HG03521 (cell line): Measurements from ENCODE around the gene SMOC2.
"Not testable (repeated sequence)": the region's sequence is repeated elsewhere in the genome, so short reads cannot be mapped to it uniquely, and the experiment has no call there.

Source experiments
- ATAC-seq: cut with Tn5 transposase; IDR thresholded peaks from one replicate; pipeline ENCODE4 v1.9.1; 2021; ENCODE audit warnings: mild to moderate bottlenecking, moderate library complexity; ENCODE audit not compliant: unreplicated experiment

The SMOC2 gene

DNA sequence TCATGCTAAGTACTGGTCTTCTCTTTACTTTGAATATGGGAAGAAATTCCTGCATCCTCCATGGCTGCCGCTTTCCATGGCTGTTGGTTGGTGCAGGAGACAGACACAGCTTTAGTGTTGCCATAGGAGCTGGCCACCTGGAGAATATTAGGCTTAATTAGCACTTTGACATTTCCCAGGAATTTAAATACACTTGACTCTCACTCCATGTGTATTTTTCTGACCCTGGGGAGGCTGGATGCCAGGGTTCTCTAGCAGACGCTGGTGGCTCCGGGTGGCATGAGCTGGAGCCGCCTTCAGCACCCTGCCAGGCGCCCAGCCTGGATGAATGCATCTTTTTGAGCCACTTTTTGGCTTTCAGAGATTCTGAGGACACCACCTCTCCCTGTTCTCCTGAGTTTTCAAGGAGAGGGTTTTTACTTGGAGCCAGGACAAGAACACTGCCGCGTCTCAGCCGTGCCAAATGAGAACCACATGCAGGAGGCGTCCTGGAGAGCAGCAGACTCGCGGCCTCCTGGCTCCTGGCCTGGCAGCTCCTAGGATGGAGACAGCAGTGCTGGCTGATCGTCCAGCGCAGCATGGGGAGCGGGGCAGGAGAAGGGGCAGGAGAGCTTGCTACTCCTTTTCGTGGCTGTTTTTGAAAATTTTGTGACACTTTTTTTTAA is 258.8 kb downstream of the SMOC2 start:
- ATAC-seq = no peak

DNA sequence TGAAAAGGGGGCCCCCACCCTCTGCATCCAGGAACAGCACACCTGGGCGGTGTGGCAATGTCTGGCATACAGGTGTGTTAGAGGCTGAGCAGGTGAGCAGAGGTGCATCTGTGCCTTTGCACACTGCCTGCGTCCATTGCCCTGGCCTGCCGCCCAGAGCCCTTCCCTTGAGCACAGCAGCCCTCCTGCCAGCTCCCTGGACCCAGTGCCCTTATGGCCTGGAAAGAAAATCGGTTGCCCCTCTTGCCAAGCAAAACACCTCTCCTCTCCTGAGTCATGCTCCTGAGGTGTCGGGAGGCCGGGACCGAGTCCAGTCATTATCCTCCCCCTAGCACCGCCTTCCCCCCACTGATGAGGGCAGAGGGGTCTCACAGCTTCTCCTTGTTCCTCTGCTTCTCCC is 259.9 kb downstream of the SMOC2 start:
- ATAC-seq = no peak

DNA sequence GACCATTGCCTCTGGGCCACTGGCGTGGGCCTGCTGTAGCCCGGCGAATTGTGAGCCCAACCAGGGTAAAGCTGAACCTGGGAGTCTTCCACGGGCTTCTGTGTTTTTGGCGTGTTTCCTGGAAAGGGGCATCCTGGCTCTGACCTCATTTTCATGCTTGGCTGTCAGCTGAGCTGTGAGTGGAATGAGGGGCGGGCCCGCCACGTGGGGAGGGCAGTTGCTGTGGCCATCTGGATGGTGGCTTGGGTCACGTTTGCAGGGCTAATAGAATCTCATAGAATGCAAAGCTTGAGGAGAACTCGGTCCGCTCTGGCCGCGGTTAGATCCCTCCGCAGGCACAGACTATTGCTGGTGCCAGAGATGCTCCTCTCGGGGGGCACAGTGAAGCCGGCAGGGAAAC is 263.0 kb downstream of the SMOC2 start:
- ATAC-seq = no peak

DNA sequence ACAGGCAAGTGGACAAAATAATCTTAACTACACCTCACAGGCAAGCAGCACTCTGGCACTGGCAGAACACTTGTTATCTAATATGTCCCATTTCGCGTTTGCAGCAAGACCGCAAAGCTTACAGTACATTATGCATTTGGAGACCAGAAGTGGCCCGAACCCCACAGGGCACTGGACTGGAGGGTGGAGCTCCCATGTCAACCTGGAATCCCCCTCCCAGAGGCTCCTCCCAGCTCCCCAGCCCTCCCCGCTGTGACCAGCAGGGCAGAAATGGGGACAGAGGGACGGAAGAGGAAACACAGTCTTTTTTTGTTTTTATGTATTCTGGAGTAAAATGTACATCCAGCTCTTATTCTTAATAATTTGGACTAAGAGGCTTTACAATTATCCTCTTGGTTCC is 263.7 kb downstream of the SMOC2 start:
- no peak for ATAC-seq

DNA sequence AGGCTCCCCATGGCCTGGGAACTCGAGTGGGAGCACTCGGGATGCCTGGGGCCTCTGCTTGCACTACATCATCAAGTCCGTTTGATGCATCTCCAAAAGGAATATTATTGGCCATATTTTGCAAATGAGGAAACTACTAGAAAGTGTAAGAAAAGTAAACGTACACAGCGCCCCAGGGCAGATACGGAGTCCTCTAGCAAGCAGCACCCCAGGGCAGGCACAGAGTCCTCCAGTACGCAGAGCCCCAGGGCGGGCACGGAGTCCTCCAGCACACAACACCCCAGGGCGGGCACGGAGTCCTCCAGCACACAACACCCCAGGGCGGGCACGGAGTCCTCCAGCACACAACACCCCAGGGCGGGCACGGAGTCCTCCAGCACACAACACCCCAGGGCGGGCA is 264.3 kb downstream of the SMOC2 start:
- not testable (repeated sequence) for ATAC-seq

DNA sequence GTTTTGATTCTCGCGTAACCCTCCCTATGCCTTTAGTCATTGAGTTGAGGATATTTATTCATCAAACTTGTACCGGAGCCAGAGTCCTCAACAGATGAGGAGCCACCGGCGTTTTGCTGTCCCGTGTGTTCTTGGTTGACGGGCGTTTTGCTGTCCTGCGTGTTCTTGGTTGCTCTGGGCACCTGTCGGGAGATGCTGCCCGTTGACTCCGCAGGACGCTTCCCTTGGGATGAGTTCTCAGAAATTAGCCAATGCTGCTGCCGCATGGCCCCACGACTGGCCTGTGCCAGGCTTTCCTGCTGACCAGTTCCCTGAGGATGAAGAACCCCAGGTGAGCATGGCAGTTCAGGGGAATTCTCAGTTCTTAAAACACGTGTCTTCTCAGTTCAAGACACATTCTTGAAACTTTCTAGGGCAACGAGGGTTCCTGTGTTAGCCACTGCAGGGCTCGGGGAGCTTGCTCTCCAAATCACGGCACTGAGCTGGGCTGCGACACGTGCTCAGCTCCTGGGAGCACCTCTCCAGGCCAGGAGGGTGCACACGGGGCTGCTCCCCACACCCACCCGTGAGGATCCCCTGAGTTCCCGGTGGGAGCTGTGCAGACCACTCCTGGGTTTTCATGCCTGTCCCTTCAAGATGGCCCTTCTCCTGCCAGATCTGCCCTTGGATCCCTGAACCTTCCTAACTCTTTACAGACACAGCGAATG is 265.6 kb downstream of the SMOC2 start:
- ATAC-seq = no peak

DNA sequence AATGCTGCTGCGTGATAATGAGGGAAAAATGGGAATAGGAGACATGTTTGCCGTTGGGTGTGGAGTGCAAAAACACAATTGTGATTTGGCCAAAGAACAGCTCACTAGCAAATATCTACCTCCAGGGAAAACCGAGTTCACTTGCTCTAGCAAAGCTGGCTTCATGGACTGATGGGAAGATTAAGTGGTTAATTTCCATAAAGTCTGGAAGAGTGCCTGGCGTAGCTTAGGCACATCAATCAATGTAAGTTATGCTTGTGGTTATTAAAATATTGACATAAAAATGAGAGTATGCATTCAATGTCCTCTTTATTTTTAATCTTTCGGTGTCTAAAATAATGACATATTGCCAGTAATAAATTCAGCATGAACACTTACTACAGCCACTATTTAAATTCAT is 267.5 kb downstream of the SMOC2 start:
- ATAC-seq = no peak

DNA sequence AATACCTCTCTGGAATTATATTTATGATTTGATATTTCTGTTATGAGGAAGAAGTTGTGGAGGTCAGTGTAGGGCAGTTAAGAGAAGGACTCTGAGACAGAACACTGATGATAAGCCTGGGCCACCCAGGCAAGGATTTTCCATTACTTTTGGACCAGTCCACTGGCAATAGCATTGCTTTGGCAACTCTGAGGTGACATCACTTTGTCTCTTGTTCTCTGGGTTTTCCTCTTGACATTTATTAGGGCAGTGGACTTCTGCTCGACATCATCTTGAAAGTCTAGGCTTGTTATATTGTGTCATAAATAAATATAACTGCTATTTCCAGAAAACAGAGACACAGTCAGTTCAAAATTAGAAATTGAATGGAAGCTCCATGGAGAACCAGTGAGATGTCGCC is 268.0 kb downstream of the SMOC2 start:
- no peak for ATAC-seq

DNA sequence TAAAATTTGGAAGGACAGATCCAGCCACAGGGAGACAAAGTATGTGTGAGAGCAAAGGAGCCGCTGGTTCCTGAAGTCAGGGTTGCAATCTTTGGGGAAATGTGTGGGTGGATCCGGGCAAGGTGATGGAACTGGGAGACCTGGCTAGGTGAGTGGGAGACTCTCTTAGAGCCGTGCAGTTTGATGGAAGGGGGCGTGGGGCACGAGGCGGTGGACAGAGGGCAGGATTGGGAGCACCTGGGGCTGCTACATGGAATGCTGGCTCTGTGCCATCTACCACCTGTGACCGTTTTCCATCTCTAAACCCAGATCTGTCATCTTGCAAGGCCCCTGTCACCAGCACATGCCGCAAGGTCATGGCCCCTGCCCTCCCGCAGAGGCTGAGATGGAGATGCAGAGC is 268.4 kb downstream of the SMOC2 start:
- no peak for ATAC-seq

DNA sequence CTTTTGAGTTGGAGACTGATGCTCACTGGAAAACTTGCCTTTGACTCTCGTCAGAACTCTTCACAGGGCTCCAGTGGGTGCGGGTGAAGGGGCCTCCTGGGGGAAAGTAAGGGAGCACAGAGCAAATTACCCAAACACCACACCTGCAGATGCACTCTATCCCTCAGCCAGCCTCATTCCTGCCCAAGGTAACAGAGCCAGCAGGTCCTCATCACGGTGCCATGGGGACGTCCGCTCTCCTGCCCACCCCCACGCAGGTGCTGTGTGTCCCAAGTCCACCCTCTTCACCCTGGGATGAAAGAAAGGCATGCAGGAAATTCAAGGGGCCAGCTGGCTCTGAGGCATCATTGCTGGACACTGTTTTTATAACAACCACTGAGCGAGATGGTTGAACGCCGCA is 269.0 kb downstream of the SMOC2 start:
- ATAC-seq = no peak

DNA sequence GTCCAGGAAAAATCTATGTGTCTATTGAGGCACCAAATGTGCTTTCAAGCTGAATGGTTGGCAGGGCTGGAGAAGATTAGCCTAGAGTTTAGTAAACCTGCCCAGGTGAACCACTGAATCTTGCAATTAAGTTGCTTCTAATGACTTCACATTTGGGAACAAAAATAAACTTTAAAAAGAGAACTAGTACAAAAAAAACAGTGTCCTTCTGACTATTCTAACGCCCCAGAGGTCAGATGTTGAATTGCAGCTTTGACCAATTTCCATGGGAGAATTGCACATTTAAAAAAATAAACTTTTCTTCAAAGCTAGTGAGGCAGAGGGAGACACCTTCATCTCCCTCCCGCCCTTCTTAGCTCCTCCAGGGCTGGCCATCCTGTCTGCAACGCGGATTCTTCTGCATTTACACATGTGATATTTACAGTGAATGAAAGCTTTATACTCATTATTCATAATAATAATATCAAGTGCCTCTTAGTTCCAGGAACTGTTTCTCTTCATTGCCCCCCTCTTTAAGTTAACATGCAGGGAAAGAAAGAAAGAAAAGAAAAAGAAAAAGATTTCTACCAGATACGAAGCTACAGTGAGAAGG is 270.2 kb downstream of the SMOC2 start:
- no peak for ATAC-seq

DNA sequence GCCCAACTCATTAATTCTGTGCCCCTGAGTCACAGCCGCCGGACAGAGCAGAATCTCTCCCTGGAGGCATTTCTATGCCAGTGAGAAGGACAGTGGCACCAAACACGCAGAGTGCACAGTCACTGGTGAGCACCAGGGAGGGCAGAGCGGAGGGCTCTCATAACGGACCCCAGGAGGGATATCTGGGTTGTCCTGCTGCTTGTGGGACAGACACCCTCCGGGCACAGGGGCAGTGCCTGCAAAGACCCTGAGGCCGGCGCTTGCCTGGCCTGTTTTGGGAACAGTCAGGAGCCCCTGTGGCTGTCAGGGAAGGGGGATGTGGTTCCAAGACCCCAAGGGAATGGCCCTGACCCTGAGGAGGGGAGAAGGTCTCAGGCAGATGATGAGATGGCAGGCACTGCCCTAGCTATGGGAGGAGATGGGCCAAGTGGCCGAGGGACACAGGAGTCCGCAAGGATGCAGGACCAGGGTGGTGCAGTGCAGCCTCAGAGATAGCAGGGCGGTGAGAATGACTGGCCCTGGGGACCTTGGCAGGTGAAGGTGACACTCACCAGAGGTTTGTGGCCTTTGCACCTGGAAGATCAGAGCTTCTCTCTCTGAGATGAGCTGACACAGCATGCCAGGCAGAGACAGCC is 270.8 kb downstream of the SMOC2 start:
- ATAC-seq = no peak

DNA sequence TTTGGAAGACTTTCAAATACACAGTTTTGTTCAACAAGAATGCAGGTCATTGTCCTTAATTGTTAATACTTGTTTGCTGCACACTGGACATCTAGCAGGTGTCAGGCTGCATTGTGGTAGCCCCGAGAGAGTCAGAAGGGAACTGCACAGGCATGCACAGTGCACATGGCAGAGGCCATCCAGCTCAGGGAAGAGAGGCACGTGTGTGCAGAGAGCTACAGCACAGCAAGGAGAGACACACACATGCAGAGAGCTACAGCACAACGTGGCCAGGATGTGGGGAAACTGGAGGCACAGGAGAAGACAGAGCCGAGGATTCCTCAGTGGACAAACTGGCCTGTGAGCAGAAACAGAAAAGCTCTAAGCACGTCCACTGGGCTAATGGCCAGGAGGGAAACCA is 272.0 kb downstream of the SMOC2 start:
- no peak for ATAC-seq

DNA sequence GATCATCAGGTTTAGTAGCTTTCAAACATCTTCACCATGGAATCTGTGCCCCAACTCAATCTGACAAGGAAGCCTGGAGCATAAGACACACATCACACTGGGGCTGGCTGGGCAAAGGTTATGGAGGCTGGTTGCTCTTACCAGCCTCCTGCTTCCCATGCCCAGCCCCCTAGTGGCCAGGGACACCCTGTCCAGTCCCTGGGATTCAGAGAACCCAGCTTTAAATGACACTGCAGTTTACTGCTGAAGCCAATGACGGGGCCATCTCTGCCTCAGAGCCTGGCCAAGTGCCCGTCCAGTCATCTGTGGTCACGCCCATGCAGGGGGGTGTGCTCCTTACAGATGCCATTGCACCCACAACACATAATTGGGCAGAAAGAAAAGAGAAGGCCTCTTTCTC is 272.9 kb downstream of the SMOC2 start:
- no peak for ATAC-seq

DNA sequence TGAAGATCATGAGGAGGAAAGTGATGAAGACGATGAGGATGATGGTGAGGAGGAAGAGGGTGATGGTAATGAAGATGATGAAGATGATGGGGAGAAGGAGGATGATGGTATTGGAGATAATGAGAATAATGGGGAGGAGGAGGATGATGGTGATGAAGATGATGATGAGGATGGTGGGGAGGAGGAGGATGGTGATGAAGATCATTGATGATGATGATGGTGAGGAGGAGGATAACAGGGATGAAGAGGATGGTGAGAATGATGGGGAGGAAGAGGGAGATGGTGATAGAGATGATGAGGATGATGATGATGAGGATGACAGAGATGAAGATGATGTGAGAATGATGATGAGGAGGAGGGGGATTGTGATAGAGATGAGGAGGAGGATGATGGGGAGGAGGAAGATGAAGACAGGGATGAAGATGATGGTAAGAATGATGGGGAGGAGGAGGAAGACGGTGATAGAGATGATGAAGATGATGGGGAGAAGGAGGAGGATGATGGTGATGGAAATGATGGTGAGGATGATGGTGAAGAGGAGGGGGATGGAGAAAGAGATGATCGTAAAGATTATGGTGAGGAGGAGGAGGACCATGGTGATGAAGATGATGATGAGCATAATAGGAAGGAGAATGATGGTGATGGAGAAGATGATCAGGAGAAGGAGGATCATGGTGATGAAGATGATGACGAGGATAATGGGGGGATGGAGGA is 273.7 kb downstream of the SMOC2 start:
- ATAC-seq = no peak

DNA sequence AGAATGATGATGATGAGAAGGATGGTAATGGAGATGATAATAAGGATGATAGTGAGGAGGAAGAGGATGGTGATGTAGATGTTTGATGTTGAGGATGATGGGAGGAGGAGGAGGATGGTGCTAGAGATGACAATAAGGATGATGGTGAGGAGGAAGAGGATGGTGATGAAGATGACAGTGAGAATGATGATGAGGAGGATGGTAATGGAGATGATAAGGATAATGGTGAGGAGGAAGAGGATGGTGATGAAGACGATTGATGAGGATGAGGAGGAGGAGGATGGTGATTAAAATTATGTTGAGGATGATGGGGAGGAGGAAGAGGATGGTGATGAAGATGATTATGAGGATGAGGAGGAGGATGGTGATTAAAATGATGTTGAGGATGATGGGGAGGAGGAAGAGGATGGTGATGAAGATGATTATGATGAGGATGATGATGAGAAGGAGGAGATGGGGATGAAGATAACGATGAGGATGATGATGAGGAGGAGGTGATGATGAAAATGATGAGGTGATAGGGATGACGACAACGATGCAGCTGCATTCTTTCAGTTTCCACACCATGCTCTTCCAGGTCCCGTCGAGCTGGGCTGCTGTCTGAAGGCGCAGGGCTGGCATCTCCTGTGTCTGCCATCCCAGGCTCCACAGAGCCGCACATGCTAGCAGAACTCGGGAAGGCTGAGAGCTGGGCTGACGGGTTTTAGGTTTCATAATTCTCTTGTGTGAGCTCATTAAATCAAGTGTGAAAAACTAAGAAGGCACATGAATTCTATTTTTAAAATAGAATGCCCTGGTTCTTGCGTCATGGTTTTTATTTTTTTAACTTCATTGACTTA is 274.9 kb downstream of the SMOC2 start:
- ATAC-seq = no peak

DNA sequence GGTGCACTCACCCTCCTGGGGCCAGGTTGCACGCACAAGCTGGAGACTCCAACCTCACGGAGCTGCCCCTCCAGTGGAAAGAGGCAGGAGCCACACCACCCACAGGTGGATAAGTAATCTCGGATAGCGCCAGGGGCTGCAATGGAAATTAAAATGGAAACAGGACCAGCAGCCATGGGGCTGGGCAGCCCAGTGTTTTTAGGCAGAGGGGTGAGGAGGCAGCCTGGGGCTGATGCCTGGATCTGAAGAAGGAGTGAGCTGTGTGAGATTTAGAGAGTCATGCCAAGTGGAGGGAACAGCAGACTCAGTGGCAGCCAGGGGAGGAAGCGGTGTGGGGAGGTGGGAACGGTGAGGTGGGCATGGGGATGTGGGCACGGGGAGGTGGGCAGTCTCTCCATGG is 275.6 kb downstream of the SMOC2 start:
- ATAC-seq = no peak

DNA sequence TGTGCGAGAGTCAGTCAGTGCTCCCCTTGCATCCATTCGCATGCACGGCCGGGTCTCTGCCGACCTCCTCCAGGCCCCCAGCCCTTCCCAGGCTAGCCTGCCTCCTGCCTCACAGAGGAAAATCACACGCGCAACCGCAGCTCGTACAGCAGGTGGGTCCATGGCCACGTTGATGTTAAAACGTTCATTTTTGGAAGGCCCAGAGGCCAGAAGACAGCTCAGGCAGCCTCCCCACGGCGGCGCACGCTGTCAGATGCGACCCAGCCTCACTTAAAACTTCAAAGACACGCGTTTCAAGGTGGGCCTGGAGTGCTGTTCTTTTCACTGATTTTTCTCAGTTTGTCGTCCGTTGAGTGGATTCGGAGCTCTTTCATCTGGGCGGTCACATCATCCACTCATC is 276.5 kb downstream of the SMOC2 start:
- no peak for ATAC-seq
